NCI-H510A (cell line): Measurements from ENCODE around the gene KASH5.
A peak's percentile ranks its signal among the peaks of the same experiment; 100 is the strongest.
"Not testable (repeated sequence)": the region's sequence is repeated elsewhere in the genome, so short reads cannot be mapped to it uniquely, and the experiment has no call there.

Source experiments
- DNase-seq: peaks from one replicate; lab custom pipeline; 2025; lab: John Stamatoyannopoulos, UW

KASH5 gene

GRCh38 chr19:49362048-49362928 is 25.8 kb upstream of the KASH5 start, which contains the start of gene TEAD2:
Gene TEAD2, minus strand, starts transcription at chr19:49362416. Its CDS starts 2,341 bp downstream, at chr19:49360075.
- no peak for DNase-seq

GRCh38 chr19:49362929-49363267 is 25.2 kb upstream of the KASH5 start:
- no peak for DNase-seq

DNA sequence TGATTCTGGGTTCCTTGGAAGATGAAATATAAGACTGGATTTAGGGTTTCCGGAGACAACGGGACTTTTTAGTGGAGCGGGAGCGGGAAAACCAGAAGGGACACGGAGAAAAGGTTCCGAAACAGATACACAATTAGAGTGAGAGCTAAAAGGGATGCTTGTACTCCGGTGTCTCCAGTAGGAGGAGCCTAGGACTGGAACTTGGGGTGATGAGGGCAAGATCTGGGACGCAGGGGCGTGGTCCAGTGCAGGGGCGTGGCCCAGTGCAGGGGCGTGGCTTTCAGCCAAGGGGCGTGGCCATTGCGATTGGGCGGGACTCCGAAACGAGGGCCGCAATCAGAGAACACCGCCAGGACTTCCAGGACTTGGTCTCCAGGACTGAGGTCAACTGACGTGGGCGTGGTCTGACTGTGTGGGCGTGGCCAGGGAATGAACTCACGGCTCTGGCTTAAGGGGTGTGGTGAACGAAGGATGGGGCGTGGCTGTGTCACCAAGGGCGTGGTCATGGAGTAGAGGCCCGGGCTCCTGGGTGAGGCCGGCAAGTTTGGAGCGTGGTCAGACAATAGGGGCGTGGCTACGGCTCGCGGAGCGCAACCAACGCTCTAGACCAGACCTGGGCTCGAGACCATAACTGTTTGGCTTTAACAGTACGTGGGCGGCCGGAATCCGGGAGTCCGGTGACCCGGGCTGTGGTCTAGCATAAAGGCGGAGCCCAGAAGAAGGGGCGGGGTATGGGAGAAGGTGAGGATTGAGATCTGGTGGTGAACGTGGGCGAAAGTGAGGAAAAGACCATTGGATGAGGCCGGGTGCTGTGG is 24.6 kb upstream of the KASH5 start, which contains the start of gene DKKL1:
TSS of gene DKKL1 (plus strand) at position 610 of the 815 bp plus-strand sequence. CDS start at position 732, 122 bp downstream.
- no peak for DNase-seq

GRCh38 chr19:49364083-49364737 is 23.8 kb upstream of the KASH5 start:
- no peak for DNase-seq

GRCh38 chr19:49366110-49366509 is 21.9 kb upstream of the KASH5 start:
- no peak for DNase-seq

GRCh38 chr19:49368711-49369358 is 19.2 kb upstream of the KASH5 start:
- DNase-seq, result no peak

DNA sequence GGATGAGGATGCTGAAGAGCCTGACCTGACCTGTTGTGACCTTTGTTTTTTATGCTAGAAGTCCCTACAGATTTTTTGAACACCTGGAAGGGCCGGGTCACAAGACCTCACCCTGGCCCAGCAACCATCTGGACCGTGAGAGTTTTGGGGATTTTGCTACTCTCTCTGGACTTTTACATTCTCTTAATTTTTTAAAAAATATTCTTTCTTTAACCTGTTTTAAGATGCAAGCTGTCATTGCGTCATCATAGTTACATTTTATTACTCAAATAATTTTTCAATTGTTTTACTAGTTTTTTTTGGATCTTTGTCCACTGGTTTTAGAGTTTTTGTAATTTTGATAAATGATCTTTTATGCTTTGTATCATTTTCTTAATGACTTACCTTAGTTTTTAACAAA is 16.9 kb upstream of the KASH5 start:
- no peak for DNase-seq

GRCh38 chr19:49373174-49373573 is 14.9 kb upstream of the KASH5 start:
- DNase-seq, result not testable (repeated sequence)

- no peak for DNase-seq
Observed at GRCh38 chr19:49374665-49375434, 13.2 kb upstream of the KASH5 start.

- no peak for DNase-seq
Observed at GRCh38 chr19:49378512-49378911, 9.5 kb upstream of the KASH5 start.

- DNase-seq, result no peak
Observed at GRCh38 chr19:49380391-49380790, 7.7 kb upstream of the KASH5 start.

DNA sequence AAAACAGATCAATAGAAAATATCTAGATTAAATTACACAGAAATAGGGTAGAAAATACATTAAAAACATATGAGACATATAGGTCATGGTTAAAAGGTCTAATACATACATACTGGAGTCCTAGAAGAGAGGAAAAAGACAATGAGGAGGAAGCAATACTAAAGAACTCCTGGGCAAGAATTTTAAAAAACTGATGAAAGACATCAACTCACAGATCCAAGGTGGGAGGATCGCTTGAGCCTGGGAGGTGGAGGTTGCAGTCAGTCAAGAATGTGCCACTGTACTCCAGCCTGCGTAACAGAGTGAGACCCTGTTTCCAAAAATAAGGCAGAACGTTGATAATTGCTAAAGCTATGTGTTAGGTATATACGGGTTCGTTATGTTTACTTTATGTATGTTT is 5.4 kb upstream of the KASH5 start:
- DNase-seq, result no peak

- no peak for DNase-seq
Observed at GRCh38 chr19:49383599-49383998, 4.5 kb upstream of the KASH5 start.

GRCh38 chr19:49389406-49389805 is 1.4 kb downstream of the KASH5 start:
- DNase-seq, result no peak

GRCh38 chr19:49390131-49390928 is 2.3 kb downstream of the KASH5 start:
- DNase-seq, result no peak

GRCh38 chr19:49390929-49391359 is 2.9 kb downstream of the KASH5 start:
- no peak for DNase-seq

GRCh38 chr19:49391581-49392399 is 3.7 kb downstream of the KASH5 start:
- peak; percentile 73 for DNase-seq

- no peak for DNase-seq
Observed at GRCh38 chr19:49393881-49394280, 5.8 kb downstream of the KASH5 start.
